Measurements from ENCODE around the gene TRIM17.

The TRIM17 gene

GRCh38 chr1:228378090-228378872, 38.4 kb downstream of the TRIM17 start:
- DNase-seq = peak in 7 of 14 donors; percentile 10 to 64 (median 23)

DNA sequence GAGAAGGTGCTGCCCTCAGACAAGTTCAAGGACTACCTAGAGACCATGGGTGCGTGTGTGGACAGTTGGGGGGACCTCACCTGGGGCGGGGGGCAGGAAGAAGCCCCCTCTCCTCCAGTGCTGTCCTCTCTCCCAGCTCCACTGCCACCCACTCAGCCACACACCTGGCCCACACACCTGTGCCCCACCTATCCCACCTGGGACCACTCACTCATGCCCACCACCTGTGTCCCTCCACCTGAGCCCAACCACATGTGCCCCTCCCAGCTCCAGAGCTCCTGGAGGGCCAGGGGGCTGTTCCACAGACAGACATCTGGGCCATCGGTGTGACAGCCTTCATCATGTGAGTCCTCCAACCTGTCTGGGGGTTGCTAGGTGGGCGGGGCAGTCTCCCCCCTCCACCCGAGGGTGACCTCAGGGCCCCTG, 39.0 kb downstream of the TRIM17 start:
- DNase-seq = no peak

GRCh38 chr1:228376651-228377631, 39.7 kb downstream of the TRIM17 start:
- no peak for DNase-seq

- no peak for DNase-seq
These were observed 40.4 kb downstream of the TRIM17 start for GRCh38 chr1:228376262-228376628.

- DNase-seq = no peak
These were observed 40.9 kb downstream of the TRIM17 start for GRCh38 chr1:228375578-228376261.

DNA sequence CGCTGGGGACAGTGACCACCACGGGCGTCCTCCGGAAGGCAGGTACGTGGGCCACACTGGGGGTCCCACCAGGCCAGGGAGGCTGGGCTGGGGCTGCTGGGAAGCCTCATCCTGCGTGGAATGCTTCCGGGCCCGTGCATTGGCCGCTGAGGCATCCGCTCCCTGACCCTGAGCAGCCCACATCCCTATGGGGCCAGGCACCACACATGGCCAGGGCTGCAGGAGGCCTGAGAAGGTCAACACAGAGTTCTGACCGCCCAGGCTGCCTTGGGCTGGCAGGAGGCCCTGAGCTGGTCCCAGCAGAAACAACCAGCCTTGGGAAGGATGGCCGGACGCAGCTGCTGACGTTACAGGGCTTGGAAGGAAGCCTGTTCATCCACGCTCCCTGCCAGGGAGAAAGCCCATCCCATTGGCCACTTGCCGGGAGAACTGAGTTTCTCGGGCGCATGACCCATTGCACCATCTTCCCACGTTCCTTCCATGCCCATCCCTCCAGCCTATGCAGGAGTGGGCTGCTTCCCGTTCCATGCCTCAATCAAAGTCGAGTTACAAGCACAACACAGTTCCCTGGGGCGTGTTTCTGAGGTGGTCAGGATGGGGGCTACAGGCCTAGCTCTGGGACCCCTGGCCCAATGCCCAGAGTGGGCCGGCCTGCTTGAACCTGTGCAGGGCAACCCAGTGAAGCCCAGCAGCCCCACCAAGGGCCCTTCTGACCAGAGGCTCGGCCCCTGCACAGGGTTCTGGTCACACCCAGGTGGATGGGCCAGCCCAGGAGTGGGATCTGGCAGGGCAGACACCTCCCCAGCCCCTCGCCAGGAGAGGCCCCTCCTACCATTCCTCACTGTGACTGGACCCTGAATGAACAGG, 41.7 kb downstream of the TRIM17 start:
- peak in 10 of 14 donors; percentile 11 to 77 (median 55) for DNase-seq

GRCh38 chr1:228373681-228374571, 42.7 kb downstream of the TRIM17 start:
- DNase-seq = no peak

DNA sequence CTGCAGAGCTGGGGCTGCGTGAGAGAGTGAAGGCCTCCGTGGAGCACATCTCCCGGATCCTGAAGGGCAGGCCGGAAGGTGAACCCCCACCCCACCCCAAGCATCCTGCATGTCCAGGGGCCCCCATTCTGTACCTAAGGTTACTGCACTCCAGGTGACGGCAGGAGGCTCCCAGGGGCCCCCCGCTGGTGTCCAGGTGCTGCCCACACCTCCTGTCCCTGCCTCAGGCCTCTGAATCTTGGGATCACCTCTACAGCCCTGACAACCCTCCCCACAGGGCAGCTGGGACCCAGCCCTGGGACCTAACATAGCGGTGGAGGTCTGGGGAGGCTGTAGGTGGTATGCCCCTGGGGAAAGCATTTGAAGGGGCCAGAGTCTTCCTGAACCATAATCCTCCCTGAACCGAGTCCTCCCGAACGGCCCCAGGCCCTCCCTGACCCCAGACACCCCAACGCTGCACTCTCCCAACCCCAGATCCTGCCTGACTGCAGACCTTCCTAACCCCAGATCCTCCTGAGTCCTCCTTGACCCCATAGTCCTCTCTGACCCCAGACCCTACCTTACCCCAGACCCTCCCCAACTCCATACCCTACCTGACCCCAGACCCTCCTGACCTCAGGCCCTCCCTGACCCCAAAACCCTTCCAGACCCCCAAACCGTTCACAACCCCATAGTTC, 43.5 kb downstream of the TRIM17 start:
- DNase-seq = no peak

GRCh38 chr1:228372183-228373003, 44.3 kb downstream of the TRIM17 start:
- DNase-seq = no peak

DNA sequence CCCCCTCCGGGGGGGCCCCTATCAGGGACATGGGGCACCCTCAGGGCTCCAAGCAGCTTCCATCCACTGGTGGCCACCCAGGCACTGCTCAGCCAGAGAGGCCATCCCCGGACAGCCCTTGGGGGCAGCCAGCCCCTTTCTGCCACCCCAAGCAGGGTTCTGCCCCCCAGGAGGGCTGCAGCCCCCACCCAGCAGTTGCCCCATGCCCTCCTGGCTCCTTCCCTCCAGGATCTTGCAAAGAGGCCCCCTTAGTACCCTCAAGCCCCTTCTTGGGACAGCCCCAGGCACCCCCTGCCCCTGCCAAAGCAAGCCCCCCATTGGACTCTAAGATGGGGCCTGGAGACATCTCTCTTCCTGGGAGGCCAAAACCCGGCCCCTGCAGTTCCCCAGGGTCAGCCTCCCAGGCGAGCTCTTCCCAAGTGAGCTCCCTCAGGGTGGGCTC, 44.9 kb downstream of the TRIM17 start:
- no peak for DNase-seq

DNA sequence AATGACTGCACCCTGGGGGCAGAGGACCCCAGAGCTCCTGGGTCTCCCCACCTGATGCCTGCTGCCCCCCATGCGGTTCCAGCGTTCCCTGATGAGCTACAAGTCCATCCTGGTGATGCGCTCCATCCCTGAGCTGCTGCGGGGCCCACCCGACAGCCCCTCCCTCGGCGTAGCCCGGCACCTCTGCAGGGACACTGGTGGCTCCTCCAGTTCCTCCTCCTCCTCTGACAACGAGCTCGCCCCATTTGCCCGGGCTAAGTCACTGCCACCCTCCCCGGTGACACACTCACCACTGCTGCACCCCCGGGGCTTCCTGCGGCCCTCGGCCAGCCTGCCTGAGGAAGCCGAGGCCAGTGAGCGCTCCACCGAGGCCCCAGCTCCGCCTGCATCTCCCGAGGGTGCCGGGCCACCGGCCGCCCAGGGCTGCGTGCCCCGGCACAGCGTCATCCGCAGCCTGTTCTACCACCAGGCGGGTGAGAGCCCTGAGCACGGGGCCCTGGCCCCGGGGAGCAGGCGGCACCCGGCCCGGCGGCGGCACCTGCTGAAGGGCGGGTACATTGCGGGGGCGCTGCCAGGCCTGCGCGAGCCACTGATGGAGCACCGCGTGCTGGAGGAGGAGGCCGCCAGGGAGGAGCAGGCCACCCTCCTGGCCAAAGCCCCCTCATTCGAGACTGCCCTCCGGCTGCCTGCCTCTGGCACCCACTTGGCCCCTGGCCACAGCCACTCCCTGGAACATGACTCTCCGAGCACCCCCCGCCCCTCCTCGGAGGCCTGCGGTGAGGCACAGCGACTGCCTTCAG, 45.5 kb downstream of the TRIM17 start:
- no peak for DNase-seq

GRCh38 chr1:228370439-228370940, 46.2 kb downstream of the TRIM17 start:
- no peak for DNase-seq

DNA sequence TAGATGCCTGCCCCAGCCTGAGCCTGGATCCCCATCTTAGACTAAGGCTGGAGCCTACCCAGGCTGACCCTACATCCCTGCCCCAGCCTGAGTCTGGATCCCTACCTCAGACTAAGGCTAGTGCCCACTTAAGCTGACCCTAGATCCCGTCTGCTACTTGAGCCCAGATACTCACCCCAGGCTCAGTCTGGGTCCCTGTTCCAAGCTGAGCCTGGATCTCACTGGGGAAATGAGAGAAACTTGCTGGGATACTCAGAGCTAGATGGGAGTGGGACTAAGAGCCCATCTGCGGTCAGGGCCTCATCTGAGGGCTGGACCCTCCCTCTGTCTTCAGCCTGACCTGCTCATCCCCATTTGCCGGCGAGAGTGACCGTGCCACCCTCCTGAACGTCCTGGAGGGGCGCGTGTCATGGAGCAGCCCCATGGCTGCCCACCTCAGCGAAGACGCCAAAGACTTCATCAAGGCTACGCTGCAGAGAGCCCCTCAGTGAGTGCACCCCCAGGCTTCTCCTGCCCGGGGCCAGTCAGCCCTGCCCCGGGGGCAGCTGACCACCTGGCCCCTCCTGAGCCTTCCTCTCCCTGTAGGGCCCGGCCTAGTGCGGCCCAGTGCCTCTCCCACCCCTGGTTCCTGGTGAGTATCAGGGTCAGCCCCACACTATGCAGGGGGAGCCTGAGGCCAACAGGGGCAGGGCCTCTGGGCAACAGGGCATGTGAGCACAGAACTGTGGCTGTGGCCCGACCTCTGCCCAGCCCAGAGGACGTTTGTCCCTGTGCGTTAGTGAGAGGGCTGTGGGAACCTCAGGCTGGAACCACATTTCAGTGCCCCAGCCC, 46.8 kb downstream of the TRIM17 start:
- DNase-seq = no peak

DNA sequence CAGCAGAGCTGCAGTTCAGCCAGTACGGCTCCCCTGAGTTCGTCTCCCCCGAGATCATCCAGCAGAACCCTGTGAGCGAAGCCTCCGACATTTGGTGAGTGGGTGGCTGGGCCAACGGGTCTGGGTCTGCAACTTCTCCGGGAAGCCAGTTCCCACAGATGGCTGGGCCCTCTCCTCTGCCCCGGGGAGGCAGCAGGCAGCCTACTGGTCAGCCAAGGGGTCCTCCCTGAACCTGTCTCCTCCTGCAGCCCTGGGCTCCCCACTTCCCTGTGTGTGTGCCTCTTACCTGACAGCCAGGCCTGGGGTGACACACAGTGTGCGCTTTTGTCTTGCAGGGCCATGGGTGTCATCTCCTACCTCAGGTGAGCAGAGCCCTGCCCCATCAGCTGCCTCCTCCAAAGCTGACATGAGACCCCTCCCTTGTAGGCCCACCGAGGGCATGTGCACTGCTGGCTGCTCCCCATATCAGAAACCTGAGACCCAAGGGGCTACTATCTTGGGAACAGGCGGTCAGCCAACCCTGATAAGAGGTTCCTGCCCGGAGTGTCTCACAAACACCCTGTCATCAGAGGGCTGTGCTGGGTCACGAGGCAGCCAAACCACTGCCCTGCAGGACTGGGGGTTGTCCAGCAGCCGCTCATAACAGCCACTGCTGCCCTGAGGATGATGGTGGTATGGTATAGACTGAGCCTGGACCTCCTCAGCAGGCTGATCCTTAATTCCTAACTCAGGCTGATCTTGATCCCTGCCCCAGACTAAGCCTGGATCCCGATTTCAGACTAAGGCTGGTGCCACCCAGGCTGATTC, 47.7 kb downstream of the TRIM17 start:
- DNase-seq = no peak

- no peak for DNase-seq
These were observed 48.6 kb downstream of the TRIM17 start for GRCh38 chr1:228367798-228368791.
